ENCODE data around the gene POLR1A.

Gene POLR1A

GRCh38 chr2:86003104-86003503, 102.6 kb downstream of the POLR1A start:
- no peak overlapping the region for H3K27ac ChIP-seq
- H3K9ac ChIP-seq: no peak overlapping the region
- H3K9me3 ChIP-seq: peaks cover 34% of the 10 kb centered on the region
- peaks cover 21% of the 10 kb centered on the region for H3K4me1 ChIP-seq
- no peaks in the 10 kb centered on the region for H4K20me1 ChIP-seq
- H3K27me3 ChIP-seq: no peaks in the 10 kb centered on the region
- no peak overlapping the region for H3K4me3 ChIP-seq
- no peaks in the 10 kb centered on the region for H3K36me3 ChIP-seq
- H3K4me2 ChIP-seq: no peak overlapping the region
- TF ChIP-seq Cebpa-rat (IDR thresholded peaks at IDR 0.05): no peak

DNA sequence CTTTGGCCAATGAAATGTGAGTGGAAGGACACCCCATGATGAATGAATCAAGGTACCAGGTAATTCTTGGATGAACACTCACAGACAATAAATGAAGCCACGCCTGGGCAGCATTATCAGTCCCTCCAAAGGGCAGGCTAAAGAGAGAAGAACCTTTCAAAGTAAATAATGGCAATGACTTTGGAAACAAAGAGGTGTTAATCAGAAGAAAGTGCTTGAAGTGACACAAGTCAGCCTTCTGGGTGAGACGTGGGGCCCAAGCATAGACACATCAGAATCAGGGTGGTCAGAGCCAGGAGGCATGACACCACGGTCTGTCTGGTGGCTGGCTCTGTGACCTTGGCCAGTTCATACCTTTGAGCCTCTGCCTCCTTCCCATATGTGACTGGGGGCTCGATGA, 103.3 kb downstream of the POLR1A start:
- no peak for TF ChIP-seq Cebpa-rat (IDR thresholded peaks at IDR 0.05)
- Histone ChIP-seq H3K9ac (no peak overlapping the region), H3K4me2 (no peak overlapping the region), H3K36me3 (no peaks in the 10 kb centered on the region), H4K20me1 (no peaks in the 10 kb centered on the region), H3K27ac (no peak overlapping the region), H3K4me3 (no peak overlapping the region), H3K4me1 (peaks cover 24% of the 10 kb centered on the region), H3K27me3 (no peaks in the 10 kb centered on the region), H3K9me3 (peaks cover 28% of the 10 kb centered on the region)

DNA sequence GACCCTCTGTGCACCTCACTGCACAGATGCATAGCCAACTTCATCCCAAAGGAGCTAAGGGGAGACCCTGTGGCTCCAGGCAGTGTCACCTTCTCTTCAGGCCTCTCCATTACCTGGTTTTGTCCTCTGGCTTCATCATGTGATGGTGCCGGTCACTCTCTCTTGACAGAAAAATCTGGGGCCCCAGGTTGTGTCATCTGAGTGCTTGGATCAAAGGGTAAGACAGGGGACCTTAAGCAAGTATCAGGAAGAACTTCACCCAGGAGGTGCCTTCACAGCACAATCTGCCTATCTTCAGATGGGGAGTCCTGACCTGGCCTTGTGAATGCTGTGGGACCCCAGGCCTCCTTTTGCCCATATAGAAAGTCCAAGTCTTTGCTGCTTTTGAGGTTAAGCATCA, 104.4 kb downstream of the POLR1A start:
- no peaks in the 10 kb centered on the region for H3K36me3 ChIP-seq
- peaks cover 22% of the 10 kb centered on the region for H3K9me3 ChIP-seq
- no peak overlapping the region for H3K27ac ChIP-seq
- no peaks in the 10 kb centered on the region for H4K20me1 ChIP-seq
- peaks cover 35% of the 10 kb centered on the region for H3K4me1 ChIP-seq
- TF ChIP-seq Cebpa-rat (IDR thresholded peaks at IDR 0.05): no peak
- H3K9ac ChIP-seq: no peak overlapping the region
- H3K4me3 ChIP-seq: no peak overlapping the region
- no peak overlapping the region for H3K4me2 ChIP-seq
- H3K27me3 ChIP-seq: no peaks in the 10 kb centered on the region

- Histone ChIP-seq H3K4me1 (peaks cover 38% of the 10 kb centered on the region), H3K27ac (no peak overlapping the region)
These were observed 104.8 kb downstream of the POLR1A start for GRCh38 chr2:86000938-86001312.

DNA sequence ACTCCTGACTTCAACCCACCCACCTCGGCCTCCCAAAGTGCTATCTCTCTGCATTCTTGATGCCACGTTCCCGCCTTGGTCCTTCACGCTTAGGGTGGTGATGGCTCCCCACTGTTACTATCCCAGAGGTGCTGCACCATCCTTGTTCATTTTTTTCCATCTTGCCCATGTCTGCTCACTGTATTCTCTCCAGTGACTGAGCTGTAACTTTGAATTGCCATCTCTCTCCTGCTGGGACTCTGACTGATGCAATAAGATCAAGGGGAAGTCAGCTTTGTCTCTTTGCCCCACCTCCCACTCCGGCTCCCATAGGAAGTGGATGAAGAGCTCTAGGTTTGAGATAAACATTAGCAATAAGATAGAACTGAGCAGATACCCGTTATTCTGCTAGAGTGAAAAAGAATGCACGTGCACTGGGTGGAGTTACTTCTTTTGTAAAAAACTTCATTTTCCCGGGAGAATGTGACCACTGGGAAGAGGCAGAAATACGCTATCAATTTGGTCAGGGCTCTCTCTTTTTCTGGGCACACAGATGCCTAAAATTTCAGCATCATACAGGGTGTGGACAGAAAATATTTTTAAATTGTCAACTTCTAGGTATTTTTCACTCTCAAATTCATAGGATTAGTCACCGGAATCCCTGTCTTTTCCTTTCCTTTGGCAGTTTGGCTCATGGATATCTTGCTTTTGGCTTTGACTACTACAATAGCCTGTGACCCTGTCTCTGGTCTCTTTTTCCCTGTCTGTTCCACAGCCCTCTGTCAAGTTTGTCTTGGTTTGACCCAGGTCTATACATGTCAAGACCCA, 105.4 kb downstream of the POLR1A start:
- no peak for TF ChIP-seq Cebpa-rat (IDR thresholded peaks at IDR 0.05)
- Histone ChIP-seq H3K27ac (peak overlapping the region; percentile 69; the same call in 1 of the 2 replicates), H3K9ac (no peak overlapping the region), H3K4me1 (peaks cover 43% of the 10 kb centered on the region), H3K27me3 (no peaks in the 10 kb centered on the region), H4K20me1 (no peaks in the 10 kb centered on the region), H3K4me3 (no peak overlapping the region), H3K4me2 (peak overlapping the region; percentile 61; the same call in 1 of the 2 replicates), H3K9me3 (peaks cover 12% of the 10 kb centered on the region), H3K36me3 (no peaks in the 10 kb centered on the region)

More at GRCh38 chr2:86000938-86001312, 104.8 kb downstream of the POLR1A start:
- Histone ChIP-seq H3K27me3 (no peaks in the 10 kb centered on the region), H3K4me3 (no peak overlapping the region), H3K4me2 (no peak overlapping the region), H3K9me3 (peaks cover 18% of the 10 kb centered on the region), H3K9ac (no peak overlapping the region), H3K36me3 (no peaks in the 10 kb centered on the region), H4K20me1 (no peaks in the 10 kb centered on the region)
- TF ChIP-seq Cebpa-rat (IDR thresholded peaks at IDR 0.05): no peak

DNA sequence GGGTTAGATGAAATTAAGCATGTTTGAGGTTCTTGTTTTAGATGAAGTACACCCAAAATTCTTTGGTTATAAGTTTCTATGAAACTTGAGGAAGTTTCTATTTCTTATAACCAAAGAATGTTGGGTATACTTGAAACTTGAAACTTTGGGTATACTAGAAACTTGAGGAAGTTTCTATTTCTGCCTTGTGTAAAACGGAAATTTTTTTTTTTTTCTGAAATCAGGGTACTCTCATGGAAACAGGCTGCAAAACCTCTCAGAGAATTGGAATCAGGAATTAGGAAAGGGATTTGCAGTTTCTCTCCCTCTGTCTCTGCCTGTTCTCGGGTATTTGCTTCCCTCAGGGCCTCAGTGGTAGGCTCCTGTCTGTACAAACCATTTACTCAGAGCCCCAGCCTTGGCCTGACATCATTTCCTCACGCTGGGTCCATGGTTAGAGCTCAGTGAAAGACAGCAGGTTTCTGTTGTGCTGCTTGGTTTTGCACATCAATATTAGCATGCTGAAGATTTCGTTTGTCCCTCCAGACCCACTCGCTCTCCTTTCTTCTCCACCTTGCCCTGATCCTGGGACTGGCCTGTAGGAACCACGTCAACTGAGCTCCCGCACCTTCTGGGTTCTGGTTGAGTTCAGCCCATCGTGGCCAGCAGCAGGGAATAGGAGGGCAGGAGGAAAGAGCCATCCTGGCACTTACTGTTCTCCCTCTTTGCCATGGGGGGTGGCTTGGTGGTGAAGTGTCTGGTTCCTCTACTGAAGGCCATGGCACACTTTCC, 106.4 kb downstream of the POLR1A start:
- H3K4me3 ChIP-seq: no peak overlapping the region
- peak overlapping the region; percentile 61 for H3K4me2 ChIP-seq
- no peaks in the 10 kb centered on the region for H3K27me3 ChIP-seq
- H3K9ac ChIP-seq: peak overlapping the region; percentile 58
- peaks cover 3% of the 10 kb centered on the region for H3K9me3 ChIP-seq
- H3K36me3 ChIP-seq: no peaks in the 10 kb centered on the region
- peak overlapping the region; percentile 69 for H3K27ac ChIP-seq
- no peaks in the 10 kb centered on the region for H4K20me1 ChIP-seq
- peaks cover 53% of the 10 kb centered on the region for H3K4me1 ChIP-seq
- TF ChIP-seq Cebpa-rat (IDR thresholded peaks at IDR 0.05): no peak

- TF ChIP-seq Cebpa-rat (IDR thresholded peaks at IDR 0.05): no peak
- H3K4me3 ChIP-seq: no peak overlapping the region
- no peaks in the 10 kb centered on the region for H3K27me3 ChIP-seq
- H3K27ac ChIP-seq: peak overlapping the region; percentile 69; the same call in 1 of the 2 replicates
- no peaks in the 10 kb centered on the region for H3K36me3 ChIP-seq
- peaks cover 63% of the 10 kb centered on the region for H3K4me1 ChIP-seq
- H3K9me3 ChIP-seq: peaks cover 3% of the 10 kb centered on the region
- no peaks in the 10 kb centered on the region for H4K20me1 ChIP-seq
- peak overlapping the region; percentile 61 for H3K4me2 ChIP-seq
- no peak overlapping the region for H3K9ac ChIP-seq
These were observed 107.4 kb downstream of the POLR1A start for GRCh38 chr2:85998071-85998991.

DNA sequence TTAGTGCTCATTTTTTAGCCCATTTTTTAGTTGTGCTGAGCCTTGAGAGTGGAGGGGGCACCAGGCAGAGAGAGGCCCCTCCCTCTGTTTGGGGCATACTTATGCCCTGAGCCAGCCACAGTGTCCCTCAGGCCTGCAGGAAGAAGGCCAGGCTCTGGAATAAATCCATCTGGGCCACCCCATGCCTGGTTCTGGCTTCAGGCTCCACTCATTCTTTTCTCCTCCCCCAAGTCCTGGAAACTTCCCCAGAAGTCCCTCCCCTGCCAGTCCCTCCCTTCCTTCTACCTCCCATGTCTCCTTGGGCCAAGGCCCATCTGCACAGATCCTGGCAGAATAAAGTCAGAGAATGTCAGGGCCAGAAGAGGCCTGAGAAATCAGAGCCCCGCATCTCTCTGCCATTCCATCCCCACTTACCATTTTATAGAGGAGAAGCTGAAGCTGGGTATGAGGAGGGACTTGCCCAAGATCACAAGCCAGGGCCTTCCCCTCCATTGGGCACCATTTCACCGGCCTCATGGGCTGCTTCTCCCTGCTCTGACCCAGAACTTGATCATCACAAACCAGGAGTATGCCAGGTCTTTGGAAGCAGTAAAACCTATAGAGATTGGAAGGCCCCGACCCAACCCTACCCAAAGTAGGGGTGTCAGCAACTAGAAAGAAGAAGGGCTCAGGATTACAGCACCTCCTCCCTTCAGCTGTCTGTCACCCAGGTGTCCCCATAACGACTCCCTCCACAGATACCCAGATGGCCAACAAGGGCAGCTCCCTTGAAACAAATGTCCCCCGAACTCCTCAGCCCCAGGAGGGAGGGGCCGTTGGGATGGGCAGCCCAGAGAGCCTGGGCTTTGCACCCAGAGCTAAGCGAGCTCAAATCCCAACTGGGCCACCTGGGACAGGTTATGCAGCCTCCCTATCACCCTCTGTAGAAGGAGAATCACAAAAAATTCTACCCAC, 108.4 kb downstream of the POLR1A start:
- H3K4me3 ChIP-seq: no peak overlapping the region
- peaks cover 3% of the 10 kb centered on the region for H3K9me3 ChIP-seq
- peaks cover 70% of the 10 kb centered on the region for H3K4me1 ChIP-seq
- H3K9ac ChIP-seq: no peak overlapping the region
- H3K27ac ChIP-seq: peak overlapping the region; percentile 32; the same call in 1 of the 2 replicates
- no peaks in the 10 kb centered on the region for H4K20me1 ChIP-seq
- peak overlapping the region; percentile 66 for H3K4me2 ChIP-seq
- H3K27me3 ChIP-seq: no peaks in the 10 kb centered on the region
- H3K36me3 ChIP-seq: no peaks in the 10 kb centered on the region
- TF ChIP-seq Cebpa-rat (IDR thresholded peaks at IDR 0.05): no peak
